Smooth muscle cell of trachea (primary cell): ENCODE results near the gene TEX51. TPM values are rescaled to one million over a fixed set of nuclear protein-coding genes. Genes with fewer than 3 reads are reported as not detected.

Source experiments
- total RNA-seq: library from RNA; depleted of rRNA; stranded (reverse); fragments of >200 nt; gene quantifications from 2 replicates; pipeline ENCODE4 v1.2.1, GENCODE V29; 2014

Gene TEX51
- not detected in 2 replicates for total RNA-seq

DNA sequence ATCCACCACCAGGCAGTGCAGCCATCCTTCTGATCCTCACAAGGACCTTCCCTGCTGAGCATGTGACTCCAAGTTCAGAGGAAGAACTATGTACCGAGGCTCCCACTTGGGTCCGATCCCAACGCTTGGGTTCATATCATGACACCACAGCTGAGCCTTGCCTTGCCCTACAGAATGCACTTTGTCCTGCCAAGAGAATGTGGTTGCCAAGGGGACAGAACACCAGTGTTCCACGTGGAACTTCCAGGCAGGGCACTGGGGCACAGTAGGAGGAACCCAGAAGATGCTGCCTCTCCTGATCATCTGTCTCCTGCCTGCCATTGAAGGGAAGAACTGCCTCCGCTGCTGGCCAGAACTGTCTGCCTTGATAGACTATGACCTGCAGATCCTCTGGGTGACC is at the start of gene TEX51:
Gene TEX51 (plus strand): TSS at position 255 of the 400 bp plus-strand sequence. CDS start 29 bp downstream, at position 284.

Other genes starting within 250 kb of the TEX51 start
- 71.0 and 112 TPM in 2 replicates for gene GYPC, start 242.7 kb upstream of the TEX51 start, total RNA-seq
- gene BIN1, start 208.3 kb downstream of the TEX51 start, total RNA-seq = 40.4 and 96.4 TPM in 2 replicates